Lower lobe of right lung (tissue), 2 donors: Measurements from ENCODE around the gene ZBTB22. TPM values are rescaled to one million over a fixed set of nuclear protein-coding genes. Genes with fewer than 3 reads are reported as not detected.
A peak's percentile ranks its signal among the peaks of the same experiment; 100 is the strongest.
"Not testable (repeated sequence)": the region's sequence is repeated elsewhere in the genome, so short reads cannot be mapped to it uniquely, and the experiment has no call there.

Experiments used
- ATAC-seq, 2 donors: fragments of 200-7000 bp; cut with Tn5 transposase; one replicate each; pipeline ENCODE4 v1.9.1; 2020 to 2022; ENCODE audit warnings: mild to moderate bottlenecking in 2 of 2, moderate library complexity in 2 of 2
- DNase-seq: peaks from one replicate; pipeline ENCODE4 v3.0.0-alpha.2; 2020
- H3K27ac ChIP-seq: fragments of 200-600 bp; one replicate; pipeline ENCODE4 v1.8.0; 2022
- H3K27me3 ChIP-seq: fragments of 200-600 bp; one replicate; pipeline ENCODE4 v1.8.0; 2022; ENCODE audit warnings: low read depth
- H3K36me3 ChIP-seq: fragments of 200-600 bp; one replicate; pipeline ENCODE4 v1.8.0; 2022; ENCODE audit warnings: mild to moderate bottlenecking
- H3K4me1 ChIP-seq: fragments of 200-600 bp; one replicate; pipeline ENCODE4 v1.8.0; 2022
- H3K4me3 ChIP-seq: fragments of 200-600 bp; one replicate; pipeline ENCODE4 v1.8.0; 2022; ENCODE audit warnings: mild to moderate bottlenecking
- H3K9me3 ChIP-seq: fragments of 200-600 bp; one replicate; pipeline ENCODE4 v1.8.0; 2022
- CTCF ChIP-seq: fragments of 200-600 bp; IDR thresholded peaks from one replicate; pipeline ENCODE4 v1.8.0; 2022; ENCODE audit warnings: antibody characterized with exemption, mild to moderate bottlenecking
- intact Hi-C: fragments of 100-400 bp; cut with DNase I; formaldehyde crosslinking; loops from one replicate; pipeline ENCODE4 v1.11.0; 2022
- total RNA-seq: library from RNA; stranded (reverse); fragmentation: NEBNext Ultra II Directional; extraction: Animal tissue kit (Norgen Biotek cat#: 25700); gene quantifications from one replicate; pipeline ENCODE4 v1.2.1, GENCODE V29; 2021
- donor health status: DM: no; HTN: yes; CAD: no; lungs with severe emphysema.

The ZBTB22 gene
- total RNA-seq, 1 donor from 2014 or later = 27.5 TPM

GRCh38 chr6:33278392-33278741 lies 39.2 kb downstream of the ZBTB22 start:
- ATAC-seq = no peak

GRCh38 chr6:33277663-33278391 lies 39.7 kb downstream of the ZBTB22 start:
- H3K9me3 ChIP-seq = no peaks in the 10 kb centered on the region
- H3K27ac ChIP-seq = peak overlapping the region; percentile 95
- H3K36me3 ChIP-seq = peaks cover 83% of the 10 kb centered on the region
- H3K27me3 ChIP-seq = no peaks in the 10 kb centered on the region
- peak; percentile 1 to 11 for ATAC-seq
- DNase-seq = no peak
- H3K4me1 ChIP-seq = peaks cover 61% of the 10 kb centered on the region
- TF ChIP-seq CTCF = no peak
- intact Hi-C loops = no loop called here
- H3K4me3 ChIP-seq = peak overlapping the region; percentile 86

More at GRCh38 chr6:33278392-33278741, 39.2 kb downstream of the ZBTB22 start:
- intact Hi-C loops = no loop called here
- H3K4me3 ChIP-seq = peak overlapping the region; percentile 86
- peaks cover 78% of the 10 kb centered on the region for H3K36me3 ChIP-seq
- H3K27ac ChIP-seq = peak overlapping the region; percentile 95
- H3K27me3 ChIP-seq = no peaks in the 10 kb centered on the region
- peaks cover 56% of the 10 kb centered on the region for H3K4me1 ChIP-seq
- no peaks in the 10 kb centered on the region for H3K9me3 ChIP-seq
- TF ChIP-seq CTCF = no peak
- DNase-seq = no peak

GRCh38 chr6:33276864-33277662 lies 40.5 kb downstream of the ZBTB22 start, which contains the start of gene B3GALT4:
B3GALT4 (plus strand) TSS chr6:33277123; CDS start chr6:33277420, 297 bp downstream.
- peaks cover 69% of the 10 kb centered on the region for H3K4me1 ChIP-seq
- intact Hi-C loops = no loop called here
- no peaks in the 10 kb centered on the region for H3K27me3 ChIP-seq
- peak within 1 kb of the TSS; percentile 95 for H3K27ac ChIP-seq
- H3K9me3 ChIP-seq = no peaks in the 10 kb centered on the region
- peak within 1 kb of the TSS; percentile 86 for H3K4me3 ChIP-seq
- peak; percentile 60 for TF ChIP-seq CTCF
- H3K36me3 ChIP-seq = peaks cover 77% of the 10 kb centered on the region
- peak; percentile 85 for ATAC-seq
- peak; percentile 85 for DNase-seq

- DNase-seq (no peak), ATAC-seq (no peak)
- TF ChIP-seq CTCF = no peak
- H3K27ac ChIP-seq = peak overlapping the region; percentile 95
- peak overlapping the region; percentile 86 for H3K4me3 ChIP-seq
- H3K27me3 ChIP-seq = no peaks in the 10 kb centered on the region
- no peaks in the 10 kb centered on the region for H3K9me3 ChIP-seq
- intact Hi-C loops = no loop called here
- peaks cover 72% of the 10 kb centered on the region for H3K36me3 ChIP-seq
- H3K4me1 ChIP-seq = peaks cover 70% of the 10 kb centered on the region
These were observed 41.0 kb downstream of the ZBTB22 start for GRCh38 chr6:33276581-33276863.

- ATAC-seq, H3K27me3 ChIP-seq, intact Hi-C loops, H3K9me3 ChIP-seq, DNase-seq: not testable (repeated sequence)
- Histone ChIP-seq H3K27ac (peak overlapping the region; percentile 95), H3K36me3 (peaks cover 66% of the 10 kb centered on the region), H3K4me3 (peak overlapping the region; percentile 86), H3K4me1 (peaks cover 71% of the 10 kb centered on the region)
These were observed 41.6 kb downstream of the ZBTB22 start for GRCh38 chr6:33275795-33276580.
